GM12864 (cell line): ENCODE measurements around the gene HEMK1.

Experiments used
- DNase-seq: peaks from one replicate; pipeline ENCODE4 v3.0.0-alpha.2; 2011; ENCODE audit warnings: low read depth
- H3K4me3 ChIP-seq: 2 replicates; pipeline ENCODE4 v1.5.1; 2011; ENCODE audit warnings: mild to moderate bottlenecking, low read depth, low read length, control low read depth
- TF ChIP-seq, protein P1 (sequence below): IDR thresholded peaks from 2 replicates; pipeline ENCODE4 v1.5.1; 2011; ENCODE audit warnings: low read depth, mild to moderate bottlenecking, moderate library complexity, low read length, control low read depth, inconsistent platforms; ENCODE audit errors: missing control alignments

The HEMK1 gene

DNA sequence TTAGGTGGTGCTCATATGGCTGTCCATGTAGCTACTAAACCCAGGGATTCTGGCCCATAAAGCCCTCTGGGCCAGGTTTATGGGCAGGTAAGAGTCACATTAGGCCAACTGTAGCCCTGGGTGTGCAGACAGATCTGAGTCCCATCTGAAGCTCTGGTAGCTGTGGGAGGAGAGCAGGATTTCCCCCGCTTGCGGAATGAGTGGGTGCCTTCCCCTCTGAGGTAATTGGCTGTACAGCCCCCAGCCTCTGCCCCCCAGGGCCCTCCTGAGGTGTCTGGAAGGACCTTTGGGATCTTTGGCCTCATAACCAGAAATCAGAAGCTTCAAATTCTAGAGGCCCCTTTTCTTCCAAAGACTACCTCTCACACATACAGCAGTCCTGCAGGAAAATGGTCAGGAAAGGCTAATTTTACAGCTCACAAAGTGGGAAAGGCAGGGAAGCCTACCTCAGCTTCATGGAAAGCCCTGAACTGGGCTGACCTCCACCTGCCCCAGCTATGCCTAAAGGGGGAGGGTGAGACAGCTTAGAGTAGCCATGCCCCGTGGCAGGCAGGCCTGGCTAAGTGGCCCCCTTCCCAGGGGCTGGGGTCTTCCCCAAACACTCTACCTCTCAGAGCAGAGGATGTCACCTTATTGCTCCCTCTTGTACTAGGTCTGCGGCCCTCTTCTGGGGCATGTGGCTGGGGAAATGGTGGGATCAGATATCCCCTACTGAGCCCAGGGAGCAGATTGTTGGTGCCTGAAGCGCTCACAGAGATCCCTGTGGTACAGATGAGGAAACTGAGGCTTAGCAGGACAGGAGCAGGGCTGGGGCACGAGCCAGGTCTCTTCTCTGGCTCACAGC, 16.8 kb downstream of the HEMK1 start:
- peak; percentile 19 for DNase-seq
- no peak overlapping the region for H3K4me3 ChIP-seq
- TF ChIP-seq, protein P1, sequence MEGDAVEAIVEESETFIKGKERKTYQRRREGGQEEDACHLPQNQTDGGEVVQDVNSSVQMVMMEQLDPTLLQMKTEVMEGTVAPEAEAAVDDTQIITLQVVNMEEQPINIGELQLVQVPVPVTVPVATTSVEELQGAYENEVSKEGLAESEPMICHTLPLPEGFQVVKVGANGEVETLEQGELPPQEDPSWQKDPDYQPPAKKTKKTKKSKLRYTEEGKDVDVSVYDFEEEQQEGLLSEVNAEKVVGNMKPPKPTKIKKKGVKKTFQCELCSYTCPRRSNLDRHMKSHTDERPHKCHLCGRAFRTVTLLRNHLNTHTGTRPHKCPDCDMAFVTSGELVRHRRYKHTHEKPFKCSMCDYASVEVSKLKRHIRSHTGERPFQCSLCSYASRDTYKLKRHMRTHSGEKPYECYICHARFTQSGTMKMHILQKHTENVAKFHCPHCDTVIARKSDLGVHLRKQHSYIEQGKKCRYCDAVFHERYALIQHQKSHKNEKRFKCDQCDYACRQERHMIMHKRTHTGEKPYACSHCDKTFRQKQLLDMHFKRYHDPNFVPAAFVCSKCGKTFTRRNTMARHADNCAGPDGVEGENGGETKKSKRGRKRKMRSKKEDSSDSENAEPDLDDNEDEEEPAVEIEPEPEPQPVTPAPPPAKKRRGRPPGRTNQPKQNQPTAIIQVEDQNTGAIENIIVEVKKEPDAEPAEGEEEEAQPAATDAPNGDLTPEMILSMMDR, result no peak

DNA sequence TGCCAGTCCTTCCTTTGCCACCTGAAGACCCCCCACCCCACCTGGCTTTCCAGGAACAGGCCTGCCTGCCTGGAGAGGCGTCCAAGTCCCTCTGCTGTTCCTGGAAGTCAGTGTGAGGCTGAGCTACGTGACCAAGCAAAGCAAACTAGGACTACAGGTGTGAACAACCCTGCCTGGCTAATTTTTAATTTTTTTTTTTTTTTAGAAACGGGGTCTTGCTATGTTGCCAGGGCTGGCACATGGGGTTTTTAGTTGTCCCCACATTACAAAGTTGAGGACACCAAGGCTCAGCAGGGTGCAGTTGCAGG, 17.4 kb downstream of the HEMK1 start:
- DNase-seq, result no peak
- H3K4me3 ChIP-seq, result no peak overlapping the region
- TF ChIP-seq, protein P1, result no peak

DNA sequence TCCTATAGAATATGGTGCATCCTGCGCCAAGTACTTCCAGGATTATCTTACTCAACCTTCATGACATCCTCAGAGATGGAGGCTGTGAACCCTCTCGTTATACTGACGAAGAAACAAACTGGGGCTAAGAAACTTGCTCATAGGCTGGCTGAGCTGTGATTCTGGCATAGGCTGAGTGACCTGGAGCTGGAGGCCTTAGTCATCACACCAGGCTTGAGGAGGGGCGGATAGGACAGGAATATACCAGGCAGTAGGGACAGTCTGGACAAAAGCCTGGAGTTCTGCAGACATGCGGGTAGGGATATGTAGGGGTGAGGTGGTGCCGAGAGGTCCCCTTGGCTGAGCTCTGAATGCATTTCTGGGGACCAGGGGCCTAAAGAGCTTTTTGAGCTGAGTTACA, 18.1 kb downstream of the HEMK1 start:
- TF ChIP-seq, protein P1, result no peak
- DNase-seq, result no peak
- H3K4me3 ChIP-seq, result no peak overlapping the region

DNA sequence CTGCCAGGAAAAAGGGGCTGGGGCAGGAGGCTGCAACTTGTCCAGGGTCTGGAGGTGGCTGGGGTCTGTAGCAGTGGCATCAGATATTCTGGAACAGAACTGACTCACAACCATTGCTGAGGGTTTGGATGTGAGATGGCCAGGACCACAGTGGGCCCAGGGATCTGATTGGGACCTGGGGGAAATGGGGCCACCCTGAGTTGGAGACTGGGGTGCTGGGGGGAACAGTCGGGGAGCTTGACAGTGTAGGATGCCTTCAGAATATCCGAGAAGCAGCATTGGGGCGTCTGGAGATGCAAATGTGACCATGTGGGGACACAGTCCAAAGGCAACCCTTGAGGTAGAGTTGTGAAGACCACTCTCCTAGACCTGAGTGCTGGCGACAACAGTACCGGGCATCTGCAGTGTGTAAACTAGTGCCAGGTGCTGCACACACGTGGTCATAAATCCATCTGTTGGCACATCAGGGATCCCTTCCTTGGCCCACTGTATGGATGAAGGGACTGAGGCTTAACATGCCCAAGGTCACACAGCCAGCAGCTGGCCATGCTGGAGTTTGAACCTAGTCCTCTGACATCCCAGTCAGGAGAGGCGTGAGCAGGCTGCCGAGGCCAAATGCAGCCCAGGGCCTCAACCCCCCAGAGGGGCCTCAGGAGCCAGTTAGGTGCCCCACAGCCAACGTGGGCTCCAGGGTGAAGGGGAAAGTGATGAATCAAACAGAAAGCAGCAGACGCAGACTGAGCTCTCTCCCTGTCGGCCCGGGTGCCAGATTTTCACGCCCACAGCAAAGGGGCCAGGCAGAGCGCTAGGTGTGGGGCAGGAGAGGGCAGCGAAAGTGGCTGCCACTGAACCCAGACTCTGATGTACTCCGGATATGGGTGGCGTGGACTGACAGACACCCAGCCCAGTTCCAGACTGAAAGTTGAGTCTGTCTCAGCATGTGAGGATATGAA, 18.8 kb downstream of the HEMK1 start:
- no peak overlapping the region for H3K4me3 ChIP-seq
- TF ChIP-seq, protein P1, result no peak
- DNase-seq, result no peak

DNA sequence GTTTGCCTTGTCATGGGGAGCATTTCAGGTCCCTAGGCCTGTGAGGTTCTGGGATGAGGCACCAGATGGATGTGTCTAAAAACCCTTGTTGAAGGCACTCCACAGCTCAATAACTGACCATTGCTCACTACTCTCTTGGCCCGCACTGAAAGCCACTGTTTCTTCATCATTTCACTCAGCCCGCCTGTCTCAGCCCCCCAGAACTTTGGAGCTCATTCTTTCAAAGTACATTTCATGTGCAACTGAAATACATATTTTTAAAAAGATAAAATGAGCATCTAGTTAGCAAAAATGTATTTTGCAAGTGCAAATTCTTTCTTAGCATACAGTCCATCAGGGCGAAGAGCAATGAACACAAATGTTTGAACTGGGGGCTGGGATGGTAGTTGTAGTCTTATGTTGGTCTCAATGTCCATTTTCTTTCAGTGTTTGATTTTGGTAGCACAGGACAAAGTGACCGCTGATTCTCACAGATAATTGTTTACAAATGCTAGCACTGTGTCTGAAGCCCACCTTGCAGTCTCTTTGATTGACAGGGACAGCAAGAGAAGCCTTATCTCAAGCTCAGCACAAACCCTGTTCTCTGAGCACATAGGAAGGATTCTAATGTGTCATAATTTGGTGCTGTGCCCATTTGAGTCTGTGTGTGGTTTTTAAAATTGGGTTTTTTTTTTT, 19.6 kb downstream of the HEMK1 start:
- DNase-seq, result no peak
- H3K4me3 ChIP-seq, result no peak overlapping the region
- TF ChIP-seq, protein P1, result no peak

DNA sequence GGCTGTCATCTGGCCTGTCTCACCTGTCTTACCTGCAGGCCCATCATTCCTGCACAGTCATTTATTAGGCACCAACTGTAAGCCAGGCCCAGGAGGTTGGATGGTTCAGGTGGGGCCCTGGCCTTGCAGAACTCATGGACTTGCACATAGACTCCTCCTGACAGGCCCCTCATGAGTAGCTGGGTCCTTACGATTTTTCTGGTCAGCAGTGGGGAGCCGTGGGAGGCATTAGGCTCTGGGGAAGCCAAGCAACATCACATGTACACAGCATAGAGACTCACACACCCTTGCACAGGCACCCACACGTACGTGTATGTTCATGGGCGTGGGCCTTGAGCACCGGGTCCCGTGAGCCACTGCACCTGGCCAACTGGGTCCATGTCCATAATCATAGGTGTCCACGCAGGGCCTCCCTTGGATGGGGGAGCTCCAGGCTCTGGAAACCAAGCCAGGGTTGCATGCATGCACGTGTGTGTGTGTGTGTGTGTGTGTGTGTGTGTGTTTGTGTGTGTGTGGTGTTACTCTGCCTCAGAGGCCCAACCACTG, 21.9 kb downstream of the HEMK1 start:
- TF ChIP-seq, protein P1, result no peak
- DNase-seq, result no peak
- no peak overlapping the region for H3K4me3 ChIP-seq
